NCI-H748 (cell line): Measurements from ENCODE around the gene GGTLC2.

ENCODE experiments used
- DNase-seq: peaks from one replicate; lab custom pipeline; 2025; ENCODE audit not compliant: unreplicated experiment; lab: John Stamatoyannopoulos, UW

GGTLC2 gene

DNA sequence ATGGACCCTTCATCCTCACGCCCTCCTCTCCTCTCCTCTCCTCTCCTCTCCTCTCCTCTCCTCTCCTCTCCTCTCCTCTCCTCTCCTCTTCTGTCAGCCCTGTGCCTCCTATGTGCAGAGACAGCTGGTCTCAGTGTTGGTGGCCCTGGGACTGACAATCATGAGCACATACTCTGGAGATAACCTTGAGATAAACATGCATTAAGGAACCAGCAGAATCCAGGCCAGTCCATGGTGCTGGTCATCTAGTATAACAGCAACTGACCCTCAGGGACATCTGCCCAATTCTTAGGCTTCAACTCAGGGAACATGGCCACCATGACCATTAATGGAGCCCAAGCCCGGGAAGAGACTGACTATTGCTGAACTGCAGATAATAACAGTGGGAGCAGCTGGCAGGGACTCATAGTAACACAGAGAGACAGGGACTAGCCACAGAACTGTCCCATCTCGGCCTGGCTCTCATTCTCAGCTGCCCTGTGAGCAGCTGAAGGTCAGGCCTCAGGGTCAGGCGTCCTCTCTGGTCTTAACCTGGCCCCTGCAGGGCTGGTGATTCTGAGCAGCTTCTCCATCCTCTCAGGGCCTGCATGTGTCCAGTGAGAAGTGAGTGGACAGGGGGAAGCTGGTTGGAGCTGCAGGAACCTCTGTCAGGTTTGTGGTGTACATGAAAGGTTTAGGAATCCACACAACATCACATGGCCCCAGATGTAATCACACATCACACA, 45.4 kb downstream of the GGTLC2 start:
- DNase-seq = no peak

DNA sequence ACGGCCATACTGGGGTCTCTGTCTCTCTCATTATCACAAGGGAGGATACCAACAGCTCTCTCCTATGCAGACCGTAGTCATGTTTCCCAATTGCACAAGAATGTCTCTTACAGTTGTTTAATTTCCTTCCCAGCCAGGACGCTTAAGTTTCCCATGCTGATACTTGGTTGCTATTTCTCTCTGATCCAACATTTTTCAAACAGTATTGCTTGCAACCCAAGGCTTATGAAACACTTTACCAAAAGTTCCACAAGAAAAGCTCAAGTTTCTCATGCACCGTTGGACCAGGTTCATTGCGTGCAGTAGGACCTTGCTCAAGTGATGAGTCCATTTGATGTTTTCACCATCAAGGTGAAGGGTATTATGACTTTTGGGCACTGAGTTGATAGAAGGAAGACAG, 46.6 kb downstream of the GGTLC2 start:
- no peak for DNase-seq

GRCh38 chr22:22691716-22692701, 47.6 kb downstream of the GGTLC2 start:
- no peak for DNase-seq

- DNase-seq = peak; percentile 61
Observed at GRCh38 chr22:22692707-22693530, 48.5 kb downstream of the GGTLC2 start.

- no peak for DNase-seq
Observed at GRCh38 chr22:22693531-22693884, 49.1 kb downstream of the GGTLC2 start.

GRCh38 chr22:22694106-22694505, 49.7 kb downstream of the GGTLC2 start:
- DNase-seq = no peak

- DNase-seq = no peak
Observed at GRCh38 chr22:22696104-22696503, 51.7 kb downstream of the GGTLC2 start.
